C4-2B (cell line): ENCODE data around the gene R3HDM2.

Source experiments
- H3K27ac ChIP-seq: fragments of 450-650 bp; 2 replicates; pipeline ENCODE4 v1.5.1; 2017
- CTCF ChIP-seq: fragments of 450-650 bp; conservative IDR thresholded peaks from 2 replicates; pipeline ENCODE4 v1.5.1; 2017; ENCODE audit warnings: mild to moderate bottlenecking
- ZFX ChIP-seq: fragments of 450-650 bp; IDR thresholded peaks from 2 replicates; pipeline ENCODE4 v1.6.1; 2017

Gene R3HDM2

DNA sequence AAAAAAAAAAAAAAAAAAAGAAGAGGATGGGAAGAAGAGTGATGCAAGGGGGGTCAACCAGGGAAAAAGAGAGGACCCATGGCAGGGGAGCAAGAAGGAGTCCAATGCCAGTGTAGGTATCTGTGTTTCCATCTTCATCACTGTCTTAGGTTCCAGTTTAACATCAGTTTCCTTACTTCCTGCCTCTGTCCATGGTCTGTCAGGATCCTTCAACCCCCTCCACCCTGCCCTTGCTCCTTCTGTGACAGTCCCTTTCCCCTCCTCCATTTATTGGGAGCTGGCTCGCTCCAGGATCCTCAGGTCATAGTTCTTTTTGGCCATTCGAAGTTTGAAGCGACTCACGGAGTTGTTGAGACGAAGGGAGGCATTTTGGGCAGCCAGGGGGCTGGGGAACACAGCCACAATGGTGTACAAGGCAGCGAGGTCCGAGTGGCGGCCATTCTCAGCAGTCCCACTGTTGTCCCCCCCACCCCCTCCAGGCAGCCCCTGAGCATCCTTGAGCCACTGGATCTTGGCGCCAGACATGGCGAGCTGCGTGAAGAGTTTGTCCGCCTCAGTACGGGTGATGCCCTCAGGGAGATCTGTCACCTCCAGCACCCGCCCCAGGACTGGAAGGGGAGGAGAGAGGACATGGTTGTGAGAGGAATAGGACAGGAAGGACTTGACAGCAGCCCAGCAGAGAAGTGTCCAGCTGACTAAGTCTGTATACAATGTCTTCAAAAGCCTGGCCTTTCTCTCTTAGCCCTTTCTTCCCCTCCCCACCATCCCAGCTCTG is 176.2 kb downstream of the R3HDM2 start:
- TF ChIP-seq ZFX: no peak
- TF ChIP-seq CTCF: no peak
- H3K27ac ChIP-seq: no peak overlapping the region

- no peak within 1 kb of the TSS for H3K27ac ChIP-seq
- TF ChIP-seq ZFX (no peak), CTCF (no peak)
Observed at GRCh38 chr12:57250956-57251355, 179.9 kb downstream of the R3HDM2 start, which contains the start of gene STAC3. STAC3 (minus strand) TSS chr12:57251187; CDS start chr12:57249636, 1,551 bp downstream.

- TF ChIP-seq ZFX (no peak), CTCF (no peak)
- no peak overlapping the region for H3K27ac ChIP-seq
Observed at GRCh38 chr12:57250541-57250940, 180.3 kb downstream of the R3HDM2 start.

GRCh38 chr12:57248934-57249742 is 181.7 kb downstream of the R3HDM2 start:
- TF ChIP-seq CTCF (no peak), ZFX (no peak)
- H3K27ac ChIP-seq: no peak overlapping the region

DNA sequence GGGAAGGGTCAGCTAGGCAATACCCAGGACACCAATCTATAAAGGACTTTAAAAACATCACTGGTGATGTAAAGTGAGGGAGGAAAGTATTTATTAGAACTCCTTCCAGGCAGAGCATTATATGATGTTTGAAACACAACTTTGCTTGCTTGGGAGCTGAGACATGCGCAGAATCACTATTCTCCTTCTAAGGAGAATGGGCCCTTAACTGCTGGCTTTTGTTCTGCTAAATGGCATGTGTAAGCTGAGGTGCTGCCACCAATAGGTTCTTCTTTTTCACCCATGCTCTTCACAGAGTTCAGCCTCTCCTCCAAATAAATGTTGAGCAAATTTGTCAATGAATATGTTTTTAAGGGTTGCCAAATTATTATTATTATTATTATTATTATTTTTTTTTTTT is 183.8 kb downstream of the R3HDM2 start:
- TF ChIP-seq CTCF (no peak), ZFX (no peak)
- H3K27ac ChIP-seq: no peak overlapping the region

GRCh38 chr12:57244312-57244696 is 186.5 kb downstream of the R3HDM2 start:
- no peak overlapping the region for H3K27ac ChIP-seq
- TF ChIP-seq ZFX: no peak
- TF ChIP-seq CTCF: no peak
